K562 (cell line): ENCODE measurements around the gene NFIC. TPM values are rescaled to one million over a fixed set of nuclear protein-coding genes. Genes with fewer than 3 reads are reported as not detected.
A peak's percentile ranks its signal among the peaks of the same experiment; 100 is the strongest.

Source experiments
- ATAC-seq: fragments of 200-7000 bp; cut with Tn5 transposase; 3 replicates; pipeline ENCODE4 v1.9.1; 2020; ENCODE audit warnings: moderate library complexity
- BruUV-seq: library from RNA; stranded (reverse); fragments of 400-500 nt; replicated peaks from 2 replicates; lab custom pipeline; 2021; lab: Mats Ljungman, UMichigan
- CTCF ChIA-PET: fragments of 300-600 bp; formaldehyde crosslinking; extraction: SDS; loops from one replicate; lab custom pipeline; 2021; ENCODE audit warnings: low intra/inter-chr PET ratio; lab: Yijun Ruan, JAX
- POLR2A ChIA-PET: fragments of 300-600, 350-650 bp; sonication (Branson Sonifier 250); formaldehyde crosslinking; extraction: SDS; loops from one replicate; lab custom pipeline; 2021; ENCODE audit warnings: antibody characterized with exemption, inconsistent platforms; lab: Yijun Ruan, JAX
- DNase-seq, 4 experiments: peaks; one replicate each; pipeline versions ENCODE4 v3.0.0 to v3.0.0-alpha.2; 2011 to 2018; ENCODE audit warnings: low spot score in 3 of 4, mixed read lengths in 3 of 4; ENCODE audit errors: extremely low read depth in 1 of 4
- FAIRE-seq: peaks from 2 replicates; lab custom pipeline; 2011; peaks lifted over from hg19 to GRCh38; lab: Jason Lieb, UNC
- H2AFZ ChIP-seq: 2 replicates; pipeline ENCODE4 v1.6.0; 2011; ENCODE audit warnings: low read depth, low read length, control low read depth, inconsistent platforms
- H3K27ac ChIP-seq: fragments of 200-600 bp; 3 replicates; pipeline ENCODE4 v1.8.0; 2011; ENCODE audit warnings: low read depth, mild to moderate bottlenecking, control low read depth, inconsistent platforms, low read length, moderate library complexity, mixed read lengths; ENCODE audit errors: extremely low read depth
- H3K27me3 ChIP-seq, 2 experiments: fragments of 300-600 bp in 1 of 2; 2 replicates in 1 of 2; 3 replicates in 1 of 2; pipeline versions ENCODE4 v1.6.0 to v1.8.0; 2011; ENCODE audit warnings: inconsistent platforms in 2 of 2, low read length in 2 of 2, mild to moderate bottlenecking in 1 of 2, mixed read lengths in 1 of 2, moderate library complexity in 1 of 2; ENCODE audit not compliant: control insufficient read depth in 2 of 2, insufficient read depth in 2 of 2
- H3K36me3 ChIP-seq: fragments of 300-600 bp; 3 replicates; pipeline ENCODE4 v1.8.0; 2011; ENCODE audit warnings: mild to moderate bottlenecking, low read length, inconsistent platforms; ENCODE audit not compliant: control insufficient read depth, insufficient read depth
- H3K4me1 ChIP-seq, 2 experiments: fragments of 200-600 bp in 1 of 2; replicated peaks in 1 of 2; 2 replicates in 1 of 2; 3 replicates in 1 of 2; pipeline versions ENCODE4 v1.5.1 to v1.8.0; 2011; ENCODE audit warnings: inconsistent platforms in 2 of 2, low read length in 2 of 2, mild to moderate bottlenecking in 1 of 2, mixed read lengths in 1 of 2, moderate library complexity in 1 of 2; ENCODE audit not compliant: control insufficient read depth in 2 of 2, insufficient read depth in 2 of 2
- H3K4me2 ChIP-seq: 2 replicates; pipeline ENCODE4 v1.6.1; 2011; ENCODE audit warnings: low read length, control low read depth, inconsistent platforms, mixed read lengths; ENCODE audit not compliant: insufficient read depth
- H3K4me3 ChIP-seq: fragments of 200-600 bp; sonication (generic), shearing (Covaris generic); 2 replicates; pipeline ENCODE4 v1.5.1; 2016; ENCODE audit warnings: control low read depth, inconsistent platforms
- H3K79me2 ChIP-seq: fragments of 200-600 bp; 3 replicates; pipeline ENCODE4 v1.8.0; 2011; ENCODE audit warnings: low read length, inconsistent platforms; ENCODE audit not compliant: control insufficient read depth, insufficient read depth
- H3K9ac ChIP-seq, 2 experiments: 2 replicates each; pipeline versions ENCODE4 v1.6.0 to v1.6.1; 2011; ENCODE audit warnings: low read depth in 2 of 2, low read length in 2 of 2, control low read depth in 1 of 2, inconsistent platforms in 1 of 2, mild to moderate bottlenecking in 1 of 2, mixed read lengths in 1 of 2; ENCODE audit not compliant: insufficient read depth in 1 of 2
- H3K9me1 ChIP-seq: one replicate; pipeline ENCODE4 v1.6.0; 2011; ENCODE audit warnings: inconsistent platforms, mild to moderate bottlenecking, low read length, moderate library complexity; ENCODE audit not compliant: control insufficient read depth, insufficient read depth
- H3K9me3 ChIP-seq: replicated peaks from 2 replicates; pipeline ENCODE4 v1.5.1; 2011; ENCODE audit warnings: low read depth, low read length, inconsistent platforms; ENCODE audit not compliant: control insufficient read depth, insufficient read depth
- H4K20me1 ChIP-seq: replicated peaks from 2 replicates; pipeline ENCODE4 v1.6.1; 2011; ENCODE audit warnings: low read length, inconsistent platforms, mixed read lengths; ENCODE audit not compliant: control insufficient read depth, insufficient read depth
- ADNP ChIP-seq: fragments of 200-800 bp; sonication (Bioruptor generic); IDR thresholded peaks from 2 replicates; pipeline ENCODE4 v1.6.1; 2016; ENCODE audit warnings: missing genetic modification characterization, missing compliant biosample characterization
- BRCA1 ChIP-seq, 2 experiments: fragments of 450-650 bp in 1 of 2; sonication (generic) in 1 of 2; formaldehyde crosslinking in 1 of 2; IDR thresholded peaks; 2 replicates each; pipeline versions ENCODE4 v1.5.0 to v1.6.1; 2017 to 2020; ENCODE audit warnings: mild to moderate bottlenecking in 1 of 2, missing genetic modification reagents in 1 of 2
- CBX5 ChIP-seq: IDR thresholded peaks from 2 replicates; pipeline ENCODE4 v1.6.1; 2014; ENCODE audit warnings: low read depth, borderline replicate concordance
- DPF2 ChIP-seq: fragments of 450-650 bp; IDR thresholded peaks from 2 replicates; pipeline ENCODE4 v1.6.1; 2016
- IFI16 ChIP-seq: fragments of 250-450 bp; sonication (Bioruptor Pico); IDR thresholded peaks from 2 replicates; pipeline ENCODE4 v2.1.2; 2022; ENCODE audit warnings: mild to moderate bottlenecking, inconsistent platforms
- KAT2B ChIP-seq: IDR thresholded peaks from one replicate; pipeline ENCODE4 v1.6.1; 2012; ENCODE audit warnings: low read depth, mild to moderate bottlenecking, control low read depth, inconsistent platforms, low read length, moderate library complexity
- KDM1A ChIP-seq, 2 experiments: fragments of 450-650 bp; IDR thresholded peaks; 2 replicates each; pipeline ENCODE4 v1.6.1; 2016; ENCODE audit warnings: mild to moderate bottlenecking in 2 of 2
- PPARD ChIP-seq: fragments of 250-450 bp; sonication (Bioruptor Pico); IDR thresholded peaks from 2 replicates; pipeline ENCODE4 v1.8.0; 2022; ENCODE audit warnings: inconsistent platforms, mild to moderate bottlenecking, moderate library complexity
- RBM25 ChIP-seq: fragments of 200-400 bp; formaldehyde crosslinking; IDR thresholded peaks from 2 replicates; pipeline ENCODE4 v1.6.1; 2018; ENCODE audit warnings: low read length, low read depth, moderate library complexity; ENCODE audit not compliant: severe bottlenecking
- XRCC5 ChIP-seq: fragments of 200-400 bp; formaldehyde crosslinking; IDR thresholded peaks from 2 replicates; pipeline ENCODE4 v1.6.1; 2017; ENCODE audit warnings: low read depth, mild to moderate bottlenecking, low read length
- YBX1 ChIP-seq: fragments of 450-650 bp; IDR thresholded peaks from 2 replicates; pipeline ENCODE4 v1.7.1; 2016; ENCODE audit warnings: mild to moderate bottlenecking
- WGBS: fragments of 100-300 bp; shearing (Covaris generic); methylation state at CpG from one replicate; pipeline ENCODE4 v1.1.6; 2016; ENCODE audit warnings: low coverage, mixed read lengths; ENCODE audit not compliant: insufficient coverage; ENCODE audit errors: missing lambda C conversion rate; 5-methylcytosine and 5-hydroxymethylcytosine counted together
- in situ Hi-C: fragments of 300-500 bp; cut with MboI; formaldehyde crosslinking; loops from 4 replicates; pipeline ENCODE4 v1.15.0; 2018; ENCODE audit warnings: inconsistent platforms, mixed read lengths
- intact Hi-C: fragments of 100-400 bp; cut with micrococcal nuclease; formaldehyde crosslinking; loops from 2 replicates; pipeline ENCODE4 v1.14.2; 2022
- polyA plus RNA-seq, 8 experiments: library from polyadenylated mRNA; depleted of rRNA in 4 of 8; stranded (reverse) in 5 of 8; unstranded in 3 of 8; fragments of >200 nt; fragmentation: Nextera tagmentation in 2 of 8; fragmentation: Illumina TruSeq in 1 of 8; extraction: Ambion mirVana in 2 of 8; extraction: Trizol in 1 of 8; gene quantifications; 2 replicates each; pipeline versions ENCODE4 v1.2.1 to v1.2.3, GENCODE V29; 2011 to 2014; ENCODE audit warnings: inconsistent platforms in 1 of 8, missing spikeins in 1 of 8
- total RNA-seq, 7 experiments: library from RNA; depleted of rRNA in 6 of 7; stranded (reverse); fragments of >200 nt in 6 of 7; fragmentation: Illumina TruSeq in 2 of 7; extraction: Trizol in 2 of 7; gene quantifications; 2 replicates each; pipeline versions ENCODE4 v1.2.1 to v1.2.3, GENCODE V29; 2011 to 2021; ENCODE audit warnings: low replicate concordance in 1 of 7
- TF ChIP-seq, protein P1 (sequence below): fragments of 150-350 bp; conservative IDR thresholded peaks from 2 replicates; pipeline ENCODE4 v1.6.1; 2014; ENCODE audit warnings: low read length
- TF ChIP-seq, protein P2 (sequence below): fragments of 450-650 bp; IDR thresholded peaks from one replicate; pipeline ENCODE4 v1.6.1; 2018; ENCODE audit warnings: mild to moderate bottlenecking, moderate library complexity; ENCODE audit not compliant: partially characterized antibody
- TF ChIP-seq, protein P3 (sequence below): fragments of 450-650 bp; IDR thresholded peaks from 2 replicates; pipeline ENCODE4 v1.6.1; 2018; ENCODE audit not compliant: partially characterized antibody

Gene NFIC
- total and polyA plus RNA-seq, 9 of the 15 experiments (the other 6 are each of a cell fraction or from before 2014, with no cell fraction given) = 0.71 to 62.1 (median 6.9) TPM

DNA sequence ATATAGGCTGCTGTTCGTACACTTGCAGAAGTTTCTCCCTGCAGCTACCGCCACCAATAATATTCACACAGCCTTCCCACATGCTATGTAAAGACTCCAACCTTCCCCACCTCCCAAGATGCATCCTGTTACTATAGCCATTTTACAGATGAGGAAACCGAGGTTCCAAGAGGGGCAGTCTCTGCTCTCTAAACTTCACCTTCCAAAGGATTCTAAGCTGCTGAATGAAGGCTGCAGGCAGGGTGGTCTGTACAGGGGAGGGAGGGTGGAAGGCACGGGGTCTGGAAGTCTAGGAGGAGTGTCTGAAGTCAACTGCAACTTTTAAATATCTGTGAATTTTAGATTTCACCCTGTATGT, 1.9 kb upstream of the NFIC start:
- FAIRE-seq (peak; percentile 67), DNase-seq (no peak), ATAC-seq (no peak)
- intact Hi-C loops = no loop called here
- ChIA-PET POLR2A (interaction anchor here (0.6 to 1.7 kb wide), 6 partner anchors 10 to 306 kb away, joined by 3 to 6 read pairs (median 4); no protein-coding TSS in a partner anchor), CTCF (no interaction called here)
- no TSS peak for BruUV-seq
- H3K4me3 ChIP-seq = no peak overlapping the region
- H3K9me3 ChIP-seq = no peaks in the 10 kb centered on the region
- H3K4me2 ChIP-seq = peak overlapping the region; percentile 33; the same call in 1 of the 2 replicates
- no peaks in the 10 kb centered on the region for H3K27me3 ChIP-seq
- 46% methylated on average over 4 of the region's 4 CpGs for whole genome bisulfite sequencing
- H4K20me1 ChIP-seq = peaks cover 25% of the 10 kb centered on the region
- in situ Hi-C loops = no loop called here
- peaks cover 21% of the 10 kb centered on the region; the same call in 2 of the 3 replicates for H3K36me3 ChIP-seq
- H3K9ac ChIP-seq = peak overlapping the region in 1 of 2 experiments; percentile 54; a peak in 1 of 4 replicates
- H3K79me2 ChIP-seq = peaks cover 93% of the 10 kb centered on the region
- H3K4me1 ChIP-seq = peaks cover 54 to 77% of the 10 kb centered on the region in 2 experiments
- no peak overlapping the region for H2AFZ ChIP-seq
- no peaks in the 10 kb centered on the region for H3K9me1 ChIP-seq
- peak overlapping the region; percentile 95; the same call in 1 of the 3 replicates for H3K27ac ChIP-seq
- TF ChIP-seq BRCA1 (IDR thresholded peaks at IDR 0.05) (no peak), BRCA1 (CRISPR knock-in tag; IDR thresholded peaks at IDR 0.05) (no peak), RBM25 (peak; percentile 99), KDM1A (IDR thresholded peaks at IDR 0.05) (peak; percentile 61 to 91), PPARD (CRISPR knock-in tag) (no peak), CBX5 (no peak), ADNP (tag) (peak; percentile 73), XRCC5 (no peak), IFI16 (CRISPR knock-in tag) (no peak), YBX1 (no peak), DPF2 (no peak), KAT2B (no peak)
- TF ChIP-seq, protein P1, sequence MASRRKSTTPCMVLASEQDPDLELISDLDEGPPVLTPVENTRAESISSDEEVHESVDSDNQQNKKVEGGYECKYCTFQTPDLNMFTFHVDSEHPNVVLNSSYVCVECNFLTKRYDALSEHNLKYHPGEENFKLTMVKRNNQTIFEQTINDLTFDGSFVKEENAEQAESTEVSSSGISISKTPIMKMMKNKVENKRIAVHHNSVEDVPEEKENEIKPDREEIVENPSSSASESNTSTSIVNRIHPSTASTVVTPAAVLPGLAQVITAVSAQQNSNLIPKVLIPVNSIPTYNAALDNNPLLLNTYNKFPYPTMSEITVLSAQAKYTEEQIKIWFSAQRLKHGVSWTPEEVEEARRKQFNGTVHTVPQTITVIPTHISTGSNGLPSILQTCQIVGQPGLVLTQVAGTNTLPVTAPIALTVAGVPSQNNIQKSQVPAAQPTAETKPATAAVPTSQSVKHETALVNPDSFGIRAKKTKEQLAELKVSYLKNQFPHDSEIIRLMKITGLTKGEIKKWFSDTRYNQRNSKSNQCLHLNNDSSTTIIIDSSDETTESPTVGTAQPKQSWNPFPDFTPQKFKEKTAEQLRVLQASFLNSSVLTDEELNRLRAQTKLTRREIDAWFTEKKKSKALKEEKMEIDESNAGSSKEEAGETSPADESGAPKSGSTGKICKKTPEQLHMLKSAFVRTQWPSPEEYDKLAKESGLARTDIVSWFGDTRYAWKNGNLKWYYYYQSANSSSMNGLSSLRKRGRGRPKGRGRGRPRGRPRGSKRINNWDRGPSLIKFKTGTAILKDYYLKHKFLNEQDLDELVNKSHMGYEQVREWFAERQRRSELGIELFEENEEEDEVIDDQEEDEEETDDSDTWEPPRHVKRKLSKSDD = no peak
- TF ChIP-seq, protein P2, sequence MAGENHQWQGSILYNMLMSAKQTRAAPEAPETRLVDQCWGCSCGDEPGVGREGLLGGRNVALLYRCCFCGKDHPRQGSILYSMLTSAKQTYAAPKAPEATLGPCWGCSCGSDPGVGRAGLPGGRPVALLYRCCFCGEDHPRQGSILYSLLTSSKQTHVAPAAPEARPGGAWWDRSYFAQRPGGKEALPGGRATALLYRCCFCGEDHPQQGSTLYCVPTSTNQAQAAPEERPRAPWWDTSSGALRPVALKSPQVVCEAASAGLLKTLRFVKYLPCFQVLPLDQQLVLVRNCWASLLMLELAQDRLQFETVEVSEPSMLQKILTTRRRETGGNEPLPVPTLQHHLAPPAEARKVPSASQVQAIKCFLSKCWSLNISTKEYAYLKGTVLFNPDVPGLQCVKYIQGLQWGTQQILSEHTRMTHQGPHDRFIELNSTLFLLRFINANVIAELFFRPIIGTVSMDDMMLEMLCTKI = no peak
- TF ChIP-seq, protein P3, sequence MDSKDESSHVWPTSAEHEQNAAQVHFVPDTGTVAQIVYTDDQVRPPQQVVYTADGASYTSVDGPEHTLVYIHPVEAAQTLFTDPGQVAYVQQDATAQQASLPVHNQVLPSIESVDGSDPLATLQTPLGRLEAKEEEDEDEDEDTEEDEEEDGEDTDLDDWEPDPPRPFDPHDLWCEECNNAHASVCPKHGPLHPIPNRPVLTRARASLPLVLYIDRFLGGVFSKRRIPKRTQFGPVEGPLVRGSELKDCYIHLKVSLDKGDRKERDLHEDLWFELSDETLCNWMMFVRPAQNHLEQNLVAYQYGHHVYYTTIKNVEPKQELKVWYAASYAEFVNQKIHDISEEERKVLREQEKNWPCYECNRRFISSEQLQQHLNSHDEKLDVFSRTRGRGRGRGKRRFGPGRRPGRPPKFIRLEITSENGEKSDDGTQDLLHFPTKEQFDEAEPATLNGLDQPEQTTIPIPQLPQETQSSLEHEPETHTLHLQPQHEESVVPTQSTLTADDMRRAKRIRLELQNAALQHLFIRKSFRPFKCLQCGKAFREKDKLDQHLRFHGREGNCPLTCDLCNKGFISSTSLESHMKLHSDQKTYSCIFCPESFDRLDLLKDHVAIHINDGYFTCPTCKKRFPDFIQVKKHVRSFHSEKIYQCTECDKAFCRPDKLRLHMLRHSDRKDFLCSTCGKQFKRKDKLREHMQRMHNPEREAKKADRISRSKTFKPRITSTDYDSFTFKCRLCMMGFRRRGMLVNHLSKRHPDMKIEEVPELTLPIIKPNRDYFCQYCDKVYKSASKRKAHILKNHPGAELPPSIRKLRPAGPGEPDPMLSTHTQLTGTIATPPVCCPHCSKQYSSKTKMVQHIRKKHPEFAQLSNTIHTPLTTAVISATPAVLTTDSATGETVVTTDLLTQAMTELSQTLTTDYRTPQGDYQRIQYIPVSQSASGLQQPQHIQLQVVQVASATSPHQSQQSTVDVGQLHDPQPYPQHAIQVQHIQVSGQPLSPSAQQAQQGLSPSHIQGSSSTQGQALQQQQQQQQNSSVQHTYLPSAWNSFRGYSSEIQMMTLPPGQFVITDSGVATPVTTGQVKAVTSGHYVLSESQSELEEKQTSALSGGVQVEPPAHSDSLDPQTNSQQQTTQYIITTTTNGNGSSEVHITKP = no peak
